Loucy (cell line): ENCODE results near the gene HOXA9.

Experiments used
- H2AFZ ChIP-seq: fragments of 200-600 bp; sonication (generic); 2 replicates; pipeline ENCODE4 v1.6.0; 2016; ENCODE audit warnings: antibody characterized with exemption, mild to moderate bottlenecking, low read length, moderate library complexity
- H3F3A ChIP-seq: fragments of 200-600 bp; 2 replicates; pipeline ENCODE4 v1.6.0; 2016; ENCODE audit warnings: antibody characterized with exemption, low read depth, mild to moderate bottlenecking
- H3K27me3 ChIP-seq: fragments of 200-600 bp; sonication (generic); 2 replicates; pipeline ENCODE4 v1.6.1; 2014; ENCODE audit warnings: low read length, mild to moderate bottlenecking; ENCODE audit not compliant: insufficient read depth, poor library complexity, severe bottlenecking
- H3K36me3 ChIP-seq: fragments of 200-600 bp; sonication (generic); 2 replicates; pipeline ENCODE4 v1.6.1; 2016; ENCODE audit warnings: low read length; ENCODE audit not compliant: insufficient read depth
- H3K4me1 ChIP-seq: fragments of 200-600 bp; sonication (generic); 2 replicates; pipeline ENCODE4 v1.5.1; 2014; ENCODE audit warnings: low read length, mild to moderate bottlenecking; ENCODE audit not compliant: insufficient read depth, poor library complexity, severe bottlenecking
- H3K4me2 ChIP-seq: fragments of 200-600 bp; sonication (generic); 2 replicates; pipeline ENCODE4 v1.6.0; 2014; ENCODE audit warnings: antibody characterized with exemption, low read length, low read depth, mild to moderate bottlenecking; ENCODE audit not compliant: poor library complexity, severe bottlenecking
- H3K4me3 ChIP-seq: fragments of 200-600 bp; sonication (generic); 2 replicates; pipeline ENCODE4 v1.5.1; 2014; ENCODE audit warnings: low read length, mild to moderate bottlenecking, mixed read lengths; ENCODE audit not compliant: poor library complexity, severe bottlenecking
- H3K79me2 ChIP-seq: fragments of 200-600 bp; sonication (generic); 2 replicates; pipeline ENCODE4 v1.6.1; 2014; ENCODE audit warnings: low read length; ENCODE audit not compliant: insufficient read depth
- H3K9ac ChIP-seq: fragments of 200-600 bp; sonication (generic); 2 replicates; pipeline ENCODE4 v1.6.0; 2014; ENCODE audit warnings: mild to moderate bottlenecking, low read depth, low read length, moderate library complexity; ENCODE audit not compliant: poor library complexity, severe bottlenecking
- H3K9me2 ChIP-seq: fragments of 200-600 bp; sonication (generic); replicated peaks from 2 replicates; pipeline ENCODE4 v1.6.1; 2016; ENCODE audit warnings: low read depth, low read length, mixed read lengths
- H3K9me3 ChIP-seq: fragments of 200-600 bp; sonication (generic); 2 replicates; pipeline ENCODE4 v1.6.1; 2014; ENCODE audit warnings: mild to moderate bottlenecking, antibody characterized with exemption, low read length, low read depth; ENCODE audit not compliant: insufficient read depth
- H4K20me1 ChIP-seq: fragments of 200-600 bp; sonication (generic); 2 replicates; pipeline ENCODE4 v1.6.0; 2014; ENCODE audit warnings: antibody characterized with exemption, low read length, mild to moderate bottlenecking; ENCODE audit not compliant: insufficient read depth, poor library complexity, severe bottlenecking
- CTCF ChIP-seq: fragments of 200-600 bp; sonication (generic); conservative IDR thresholded peaks from 2 replicates; pipeline ENCODE4 v1.5.1; 2014; ENCODE audit warnings: mild to moderate bottlenecking, antibody characterized with exemption, low read length
- EZH2phosphoT487 ChIP-seq: fragments of 200-600 bp; IDR thresholded peaks from 2 replicates; pipeline ENCODE4 v1.6.1; 2018; ENCODE audit warnings: antibody characterized with exemption, mild to moderate bottlenecking, moderate library complexity, borderline replicate concordance

The HOXA9 gene

GRCh38 chr7:27191833-27192545 is 26.7 kb upstream of the HOXA9 start:
- Histone ChIP-seq H3K4me2 (peak overlapping the region; percentile 98), H3K9me3 (no peaks in the 10 kb centered on the region), H2AFZ (no peak overlapping the region), H3K36me3 (peaks cover 11% of the 10 kb centered on the region), H3F3A (0 out of 2 replicates have a peak, but pooled peaks cover 4% of the 10 kb centered on the region), H3K9me2 (no peaks in the 10 kb centered on the region), H3K79me2 (peaks cover 100% of the 10 kb centered on the region), H3K4me1 (peaks cover 53% of the 10 kb centered on the region), H3K9ac (peak overlapping the region; percentile 99), H3K27me3 (peaks cover 25% of the 10 kb centered on the region), H3K4me3 (peak overlapping the region; percentile 91), H4K20me1 (peaks cover 50% of the 10 kb centered on the region)
- TF ChIP-seq CTCF (no peak), EZH2phosphoT487 (no peak)

- TF ChIP-seq CTCF (no peak), EZH2phosphoT487 (no peak)
- no peak overlapping the region for H2AFZ ChIP-seq
- H3F3A ChIP-seq: no peaks in the 10 kb centered on the region
- peaks cover 11% of the 10 kb centered on the region for H3K36me3 ChIP-seq
- H3K4me2 ChIP-seq: peak overlapping the region; percentile 98
- peak overlapping the region; percentile 99 for H3K9ac ChIP-seq
- H3K9me2 ChIP-seq: no peaks in the 10 kb centered on the region
- H3K79me2 ChIP-seq: peaks cover 100% of the 10 kb centered on the region
- H3K4me1 ChIP-seq: peaks cover 52% of the 10 kb centered on the region
- H3K4me3 ChIP-seq: peak overlapping the region; percentile 91
- H3K27me3 ChIP-seq: peaks cover 25% of the 10 kb centered on the region
- no peaks in the 10 kb centered on the region for H3K9me3 ChIP-seq
- H4K20me1 ChIP-seq: peaks cover 51% of the 10 kb centered on the region
These were observed 25.9 kb upstream of the HOXA9 start for GRCh38 chr7:27191161-27191731.

- Histone ChIP-seq H3K27me3 (peaks cover 32% of the 10 kb centered on the region), H3K4me3 (peak overlapping the region; percentile 91), H2AFZ (no peak overlapping the region), H3K79me2 (peaks cover 100% of the 10 kb centered on the region), H4K20me1 (peaks cover 41% of the 10 kb centered on the region), H3K4me2 (peak overlapping the region; percentile 98), H3K36me3 (peaks cover 11% of the 10 kb centered on the region), H3K4me1 (peaks cover 56% of the 10 kb centered on the region), H3K9me3 (no peaks in the 10 kb centered on the region), H3K9me2 (no peaks in the 10 kb centered on the region), H3K9ac (peak overlapping the region; percentile 99), H3F3A (no peaks in the 10 kb centered on the region)
- TF ChIP-seq CTCF: no peak
These were observed 24.8 kb upstream of the HOXA9 start for GRCh38 chr7:27189997-27190748.
